Activated CD4-positive, alpha-beta memory T cell treated with anti-CD3 and anti-CD28 coated beads, Interleukin-2, amount 10 ng/mL, durations not matched to agents 7 days and 5 days (primary cell): Measurements from ENCODE around the gene SCD5. TPM values are rescaled to one million over a fixed set of nuclear protein-coding genes. Genes with fewer than 3 reads are reported as not detected.

Source experiments
- CTCF ChIA-PET: fragments of 350-600 bp; sonication (Branson Sonifier 250); formaldehyde crosslinking; loops from one replicate; lab custom pipeline; 2021; ENCODE audit warnings: antibody characterized with exemption, inconsistent platforms; lab: Charles Lee
- POLR2A ChIA-PET: fragments of 350-600 bp; sonication (Branson Sonifier 250); formaldehyde crosslinking; loops from one replicate; lab custom pipeline; 2021; ENCODE audit warnings: antibody characterized with exemption; lab: Charles Lee
- DNase-seq: peaks from one replicate; pipeline ENCODE4 v3.0.0-alpha.2; 2020
- H3K27ac Mint-ChIP-seq: one replicate; pipeline ENCODE4 v1.8.0; 2021; ENCODE audit warnings: mild to moderate bottlenecking, mixed read lengths
- H3K27me3 Mint-ChIP-seq: one replicate; pipeline ENCODE4 v1.8.0; 2021; ENCODE audit warnings: mixed read lengths
- H3K36me3 Mint-ChIP-seq: one replicate; pipeline ENCODE4 v1.8.0; 2021; ENCODE audit warnings: low read depth, mixed read lengths
- H3K4me1 Mint-ChIP-seq: one replicate; pipeline ENCODE4 v1.8.0; 2021; ENCODE audit warnings: mixed read lengths
- H3K4me3 Mint-ChIP-seq: one replicate; pipeline ENCODE4 v1.8.0; 2021; ENCODE audit warnings: mild to moderate bottlenecking, mixed read lengths
- H3K9me3 Mint-ChIP-seq: one replicate; pipeline ENCODE4 v1.8.0; 2021; ENCODE audit warnings: mixed read lengths
- total RNA-seq, 2 experiments: library from RNA; stranded (reverse); gene quantifications; one replicate each; pipeline ENCODE4 v1.2.3, GENCODE V29; 2021

SCD5 gene
- total RNA-seq, 2 experiments from 2014 or later = 0.20 to 0.45 TPM

DNA sequence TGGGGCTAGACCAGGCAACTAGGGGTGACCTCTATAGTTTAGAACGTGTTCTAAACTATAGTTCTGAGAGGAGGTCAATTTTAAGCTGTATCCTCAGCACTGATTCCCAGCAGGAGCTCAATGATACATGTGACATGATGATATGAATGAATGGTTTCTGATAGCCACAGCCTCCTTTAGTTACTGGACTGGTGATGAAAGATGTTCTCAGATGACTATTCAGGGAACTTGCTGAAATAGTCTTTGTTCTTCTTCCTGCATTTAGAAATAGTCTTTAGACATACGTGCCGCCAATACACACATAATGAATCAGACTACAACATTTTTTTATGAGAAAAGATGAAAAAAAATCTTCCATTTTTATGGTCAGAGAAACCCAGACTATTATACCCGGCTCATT, 120.5 kb downstream of the SCD5 start:
- ChIA-PET POLR2A (no interaction called here), CTCF (interaction anchor here (1.7 kb wide), 1 partner anchor 61 kb away, joined by 4 read pairs; no protein-coding TSS in a partner anchor)
- H3K4me3 Mint-ChIP-seq = no peak overlapping the region

DNA sequence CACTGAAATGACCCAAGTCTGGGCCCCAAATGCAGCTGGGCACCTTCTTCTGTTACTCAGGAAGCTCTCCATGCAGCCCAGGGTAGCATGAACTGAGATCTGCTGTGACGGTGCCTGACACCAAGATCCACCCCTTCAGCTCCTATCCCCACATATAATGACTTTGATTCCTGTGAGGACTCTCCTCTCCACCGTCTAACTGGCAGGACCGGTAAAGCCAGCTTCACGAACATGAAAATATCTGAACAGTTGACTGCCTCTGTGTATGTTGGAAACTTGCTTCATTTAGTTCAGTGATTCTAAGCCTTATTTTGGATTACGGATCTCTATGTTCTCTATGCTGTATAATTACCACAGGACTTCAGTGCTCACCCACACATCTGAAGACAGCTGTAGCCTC, 121.3 kb downstream of the SCD5 start:
- Mint-ChIP-seq H3K36me3 (no peaks in the 10 kb centered on the region), H3K27ac (no peak overlapping the region), H3K4me1 (no peaks in the 10 kb centered on the region), H3K9me3 (no peaks in the 10 kb centered on the region), H3K4me3 (no peak overlapping the region), H3K27me3 (peaks cover 20% of the 10 kb centered on the region)
- POLR2A ChIA-PET = no interaction called here
- CTCF ChIA-PET = interaction anchor here (1.7 kb wide), 1 partner anchor 61 kb away, joined by 4 read pairs; no protein-coding TSS in a partner anchor
- no peak for DNase-seq

More for the DNA sequence above, 120.5 kb downstream of the SCD5 start:
- H3K27me3 Mint-ChIP-seq = peaks cover 19% of the 10 kb centered on the region
- no peaks in the 10 kb centered on the region for H3K36me3 Mint-ChIP-seq
- no peak overlapping the region for H3K27ac Mint-ChIP-seq
- no peak for DNase-seq
- H3K4me1 Mint-ChIP-seq = no peaks in the 10 kb centered on the region
- no peaks in the 10 kb centered on the region for H3K9me3 Mint-ChIP-seq

DNA sequence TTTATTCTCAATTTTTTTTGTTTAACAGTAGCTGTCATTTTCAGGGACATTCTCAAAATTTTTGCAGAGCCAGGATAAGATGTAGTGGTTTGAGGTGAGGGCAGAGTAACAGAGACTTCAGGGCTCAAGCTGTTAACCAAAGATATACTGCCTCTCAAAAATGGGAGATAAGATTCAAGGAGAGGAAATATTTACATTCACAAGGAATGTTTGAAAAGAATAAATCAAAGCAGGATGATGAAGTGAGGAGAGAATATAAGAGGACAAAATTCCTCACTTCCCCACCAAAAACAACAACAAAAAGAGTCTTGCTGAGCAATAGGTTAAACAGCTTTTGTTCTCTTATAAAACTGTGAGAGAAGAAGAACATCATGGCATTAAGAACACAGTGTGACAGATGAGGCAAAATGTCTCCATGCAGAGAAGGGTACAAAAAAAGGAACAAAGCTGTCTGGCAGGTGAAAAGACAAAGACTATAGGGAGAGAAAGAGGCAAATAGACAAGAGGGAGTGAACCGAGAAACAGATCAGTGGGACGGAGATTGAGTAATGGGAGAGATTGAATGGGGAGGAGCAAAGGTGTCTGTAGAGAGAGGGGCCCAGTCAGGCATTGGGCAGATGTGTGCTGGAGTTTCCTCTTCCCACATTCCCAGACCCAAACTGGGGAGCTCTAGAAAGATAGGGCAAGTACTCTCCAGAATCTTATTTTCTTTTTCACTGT, 130.7 kb downstream of the SCD5 start:
- H3K27ac Mint-ChIP-seq = no peak overlapping the region
- H3K4me3 Mint-ChIP-seq = no peak overlapping the region
- no peak for DNase-seq
- no peaks in the 10 kb centered on the region for H3K9me3 Mint-ChIP-seq
- ChIA-PET POLR2A (no interaction called here), CTCF (interaction anchor here (0.6 kb wide), 1 partner anchor 1080 kb away, joined by 3 read pairs; no protein-coding TSS in a partner anchor)
- H3K36me3 Mint-ChIP-seq = no peaks in the 10 kb centered on the region
- no peaks in the 10 kb centered on the region for H3K4me1 Mint-ChIP-seq
- peaks cover 11% of the 10 kb centered on the region for H3K27me3 Mint-ChIP-seq

DNA sequence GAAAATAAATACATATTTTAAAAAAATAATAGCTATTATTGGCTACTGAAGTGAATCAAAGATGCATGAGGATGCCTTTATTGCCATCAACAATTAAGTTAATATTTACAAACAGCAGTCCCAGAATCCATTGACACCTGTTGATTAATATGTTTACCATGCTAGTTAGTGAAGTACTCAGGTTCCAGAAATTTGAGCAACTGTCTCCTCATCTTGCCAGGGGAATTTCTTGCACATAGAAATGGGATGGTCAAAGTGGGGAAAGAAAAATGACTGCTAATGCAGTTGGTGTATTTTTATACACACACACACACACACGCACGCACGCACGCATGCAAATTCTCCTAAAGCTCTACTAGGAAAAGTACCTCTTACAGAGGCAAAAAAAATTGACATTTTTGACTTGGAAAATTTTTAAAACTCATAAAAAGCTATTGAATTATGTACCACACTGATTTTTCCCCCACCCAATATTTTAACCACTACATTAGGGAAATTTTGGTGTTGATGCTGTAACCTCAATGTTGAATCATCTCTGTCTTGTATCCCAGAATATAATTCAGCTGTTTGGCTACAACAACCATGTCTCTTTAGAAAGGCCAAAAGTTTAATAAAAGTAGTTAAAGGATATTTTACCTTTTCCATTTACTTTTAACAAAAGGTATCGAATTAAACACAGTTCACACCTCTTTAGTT, 131.5 kb downstream of the SCD5 start:
- no peak overlapping the region for H3K4me3 Mint-ChIP-seq

DNA sequence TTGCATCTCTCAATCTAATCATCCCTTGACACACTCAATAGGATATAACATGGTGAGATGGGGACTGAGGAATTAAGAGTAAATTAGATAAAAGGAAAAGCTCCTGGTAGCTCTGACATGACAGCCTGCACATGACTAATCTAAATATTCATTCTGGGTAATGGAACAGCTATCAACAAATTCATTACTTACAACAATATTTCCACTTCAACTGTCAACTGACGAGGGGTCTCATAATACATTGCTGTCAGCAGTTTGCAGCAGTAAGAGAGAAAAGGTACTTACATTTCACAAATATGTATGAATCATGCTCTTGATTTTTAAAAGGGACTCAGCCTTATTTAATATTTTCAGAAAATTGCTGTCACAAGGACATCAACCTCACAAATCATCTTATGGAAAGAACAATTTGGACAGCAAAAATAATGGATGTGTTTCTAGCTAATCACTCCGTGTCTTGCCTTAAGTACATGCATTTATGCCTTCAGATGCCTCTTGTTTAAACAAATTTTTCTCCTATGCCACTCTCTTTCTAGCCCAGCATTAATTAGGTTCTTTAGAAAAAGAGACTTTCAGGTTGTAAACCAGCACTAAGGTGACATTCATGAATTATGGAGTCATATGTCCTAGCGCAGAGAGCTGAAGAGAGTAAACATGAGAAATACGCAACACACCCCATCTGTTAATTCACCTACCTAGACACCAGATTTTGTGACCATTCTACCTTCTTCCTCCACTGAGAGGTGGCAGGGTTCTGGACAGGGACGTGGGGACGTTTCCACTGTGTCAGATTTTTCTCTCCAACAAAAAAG, 137.2 kb downstream of the SCD5 start:
- peaks cover 28% of the 10 kb centered on the region for H3K27me3 Mint-ChIP-seq
- CTCF ChIA-PET = no interaction called here
- POLR2A ChIA-PET = no interaction called here
- H3K36me3 Mint-ChIP-seq = no peaks in the 10 kb centered on the region
- H3K9me3 Mint-ChIP-seq = no peaks in the 10 kb centered on the region
- no peak overlapping the region for H3K27ac Mint-ChIP-seq
- H3K4me1 Mint-ChIP-seq = no peaks in the 10 kb centered on the region
- DNase-seq = no peak
- H3K4me3 Mint-ChIP-seq = no peak overlapping the region

More for the DNA sequence above, 131.5 kb downstream of the SCD5 start:
- POLR2A ChIA-PET = no interaction called here
- Mint-ChIP-seq H3K36me3 (no peaks in the 10 kb centered on the region), H3K4me1 (no peaks in the 10 kb centered on the region), H3K9me3 (no peaks in the 10 kb centered on the region), H3K27me3 (peaks cover 11% of the 10 kb centered on the region), H3K27ac (no peak overlapping the region)
- CTCF ChIA-PET = interaction anchor here (0.6 kb wide), 1 partner anchor 1079 kb away, joined by 3 read pairs; no protein-coding TSS in a partner anchor
- no peak for DNase-seq

DNA sequence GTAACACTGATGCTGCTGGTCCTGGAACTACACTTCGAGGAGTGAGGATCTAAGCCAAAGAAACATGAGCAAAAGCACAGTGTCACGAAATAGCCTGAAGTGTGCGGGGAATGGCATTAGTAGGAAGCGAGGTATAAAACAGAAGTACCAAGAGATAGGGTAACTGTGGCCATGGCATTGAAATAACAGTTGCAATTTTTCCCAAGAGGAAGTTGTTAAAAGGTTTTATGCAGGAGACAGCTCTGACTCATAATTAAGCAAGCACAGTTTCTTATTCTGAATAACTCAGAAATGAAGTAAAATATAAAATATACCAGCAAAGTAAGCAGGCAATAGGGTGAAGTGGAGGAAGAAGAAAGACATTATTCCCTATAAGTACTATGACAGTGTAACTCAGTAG, 146.5 kb downstream of the SCD5 start:
- POLR2A ChIA-PET = no interaction called here
- H3K36me3 Mint-ChIP-seq = no peaks in the 10 kb centered on the region

DNA sequence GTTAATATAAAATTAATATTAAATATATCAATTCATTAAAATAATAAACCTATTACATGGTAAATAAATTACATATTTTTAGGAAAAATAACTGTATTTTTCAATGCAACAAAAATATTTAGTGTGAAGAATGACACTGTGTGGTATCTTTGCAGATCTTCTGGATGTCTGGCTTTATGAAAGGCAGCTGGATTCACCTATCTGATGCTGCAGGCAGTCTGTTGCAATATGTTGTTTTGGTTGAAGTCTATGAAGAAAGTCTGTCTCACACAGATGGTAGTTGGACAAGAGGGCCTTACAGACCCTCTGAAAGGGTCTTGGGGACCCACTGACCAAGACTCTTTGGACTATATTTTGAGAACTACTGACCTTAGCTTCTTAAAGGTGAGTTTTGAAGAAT, 147.7 kb downstream of the SCD5 start:
- H3K27me3 Mint-ChIP-seq = peaks cover 2% of the 10 kb centered on the region
- H3K27ac Mint-ChIP-seq = no peak overlapping the region
- H3K4me3 Mint-ChIP-seq = no peak overlapping the region
- CTCF ChIA-PET = no interaction called here
- H3K9me3 Mint-ChIP-seq = no peaks in the 10 kb centered on the region
- H3K4me1 Mint-ChIP-seq = no peaks in the 10 kb centered on the region
- no peaks in the 10 kb centered on the region for H3K36me3 Mint-ChIP-seq
- POLR2A ChIA-PET = no interaction called here
- DNase-seq = no peak

More for the DNA sequence above, 146.5 kb downstream of the SCD5 start:
- Mint-ChIP-seq H3K27ac (no peak overlapping the region), H3K27me3 (peaks cover 3% of the 10 kb centered on the region), H3K4me3 (no peak overlapping the region), H3K4me1 (no peaks in the 10 kb centered on the region), H3K9me3 (no peaks in the 10 kb centered on the region)
- CTCF ChIA-PET = no interaction called here
- no peak for DNase-seq

DNA sequence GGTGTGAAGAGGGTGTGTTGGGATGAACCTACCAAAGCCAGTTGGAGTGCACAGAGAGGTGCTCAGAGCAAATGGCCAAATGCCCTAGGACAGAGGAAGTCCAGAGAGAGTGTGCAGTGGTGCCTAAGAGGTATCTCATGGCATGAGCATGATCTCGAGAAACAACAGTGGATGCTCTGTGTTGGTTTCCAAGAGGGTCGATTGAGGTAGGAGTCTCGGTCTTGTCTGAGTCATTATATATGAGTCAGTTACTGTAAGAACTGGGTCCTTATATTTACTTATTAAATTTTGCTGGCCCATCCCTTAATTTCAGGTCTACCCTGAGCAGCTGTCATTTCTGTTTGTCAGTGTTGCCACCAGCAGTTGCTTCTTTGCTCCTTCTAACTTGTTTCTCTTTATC, 150.2 kb downstream of the SCD5 start:
- no peak overlapping the region for H3K4me3 Mint-ChIP-seq
- peaks cover 4% of the 10 kb centered on the region for H3K27me3 Mint-ChIP-seq
- ChIA-PET CTCF (no interaction called here), POLR2A (no interaction called here)
- H3K27ac Mint-ChIP-seq = no peak overlapping the region
- H3K36me3 Mint-ChIP-seq = no peaks in the 10 kb centered on the region
- no peaks in the 10 kb centered on the region for H3K4me1 Mint-ChIP-seq
- no peaks in the 10 kb centered on the region for H3K9me3 Mint-ChIP-seq
- DNase-seq = no peak

DNA sequence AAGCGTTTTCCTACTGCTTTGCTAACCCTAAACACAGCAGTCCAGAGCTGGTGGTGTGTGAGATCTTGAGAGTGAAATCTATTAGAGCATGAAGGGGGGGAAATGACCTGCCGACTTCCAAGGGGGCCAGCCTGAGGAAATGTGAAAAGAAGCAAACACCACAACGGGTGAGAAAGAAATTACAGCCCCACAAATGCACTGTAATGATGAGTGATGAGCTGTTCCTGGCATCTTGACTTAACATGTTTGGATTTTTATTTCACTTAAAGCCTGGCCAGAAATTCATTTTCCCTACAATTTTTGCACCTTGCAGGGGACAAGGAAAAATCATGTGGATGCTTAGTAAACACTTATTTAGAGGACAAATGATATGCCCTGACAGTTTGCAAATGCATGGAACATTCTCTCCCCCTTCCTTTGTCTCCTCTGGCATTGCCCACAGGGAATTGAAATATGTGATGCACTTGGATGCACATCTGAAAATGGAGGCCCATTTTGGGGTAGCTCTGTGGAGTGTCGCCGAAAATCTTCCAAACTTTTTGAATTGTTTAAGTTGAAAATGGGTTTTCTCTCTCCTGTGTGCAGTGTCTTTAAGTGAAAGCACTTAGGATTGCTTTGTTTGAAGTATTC, 152.5 kb downstream of the SCD5 start:
- ChIA-PET POLR2A (no interaction called here), CTCF (no interaction called here)
- Mint-ChIP-seq H3K27ac (no peak overlapping the region), H3K9me3 (no peaks in the 10 kb centered on the region), H3K4me1 (no peaks in the 10 kb centered on the region), H3K27me3 (peaks cover 4% of the 10 kb centered on the region), H3K4me3 (no peak overlapping the region), H3K36me3 (no peaks in the 10 kb centered on the region)
- DNase-seq = no peak

DNA sequence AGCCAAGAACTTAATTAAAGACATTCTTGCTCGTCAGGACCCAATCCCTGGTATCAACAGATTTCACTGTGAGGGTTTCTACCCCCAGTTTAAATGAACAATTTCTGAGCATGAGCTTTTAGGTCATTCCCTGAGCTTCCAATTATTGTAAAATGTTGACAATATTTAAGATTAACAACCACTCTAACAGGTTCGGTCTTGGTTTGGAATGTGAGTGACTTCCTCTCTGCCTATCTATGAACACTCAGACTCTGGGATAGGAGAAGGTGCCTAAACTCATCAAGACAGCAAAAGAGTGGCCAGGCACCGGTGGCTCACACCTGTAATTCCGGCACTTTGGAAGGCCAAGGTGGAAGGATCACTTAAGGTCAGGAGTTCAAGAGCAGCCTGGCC, 153.9 kb downstream of the SCD5 start:
- no peak for DNase-seq
- H3K4me1 Mint-ChIP-seq = no peaks in the 10 kb centered on the region
- no peak overlapping the region for H3K27ac Mint-ChIP-seq
- ChIA-PET POLR2A (no interaction called here), CTCF (no interaction called here)
- H3K36me3 Mint-ChIP-seq = no peaks in the 10 kb centered on the region
- H3K27me3 Mint-ChIP-seq = peaks cover 4% of the 10 kb centered on the region
- H3K9me3 Mint-ChIP-seq = no peaks in the 10 kb centered on the region
- H3K4me3 Mint-ChIP-seq = no peak overlapping the region

DNA sequence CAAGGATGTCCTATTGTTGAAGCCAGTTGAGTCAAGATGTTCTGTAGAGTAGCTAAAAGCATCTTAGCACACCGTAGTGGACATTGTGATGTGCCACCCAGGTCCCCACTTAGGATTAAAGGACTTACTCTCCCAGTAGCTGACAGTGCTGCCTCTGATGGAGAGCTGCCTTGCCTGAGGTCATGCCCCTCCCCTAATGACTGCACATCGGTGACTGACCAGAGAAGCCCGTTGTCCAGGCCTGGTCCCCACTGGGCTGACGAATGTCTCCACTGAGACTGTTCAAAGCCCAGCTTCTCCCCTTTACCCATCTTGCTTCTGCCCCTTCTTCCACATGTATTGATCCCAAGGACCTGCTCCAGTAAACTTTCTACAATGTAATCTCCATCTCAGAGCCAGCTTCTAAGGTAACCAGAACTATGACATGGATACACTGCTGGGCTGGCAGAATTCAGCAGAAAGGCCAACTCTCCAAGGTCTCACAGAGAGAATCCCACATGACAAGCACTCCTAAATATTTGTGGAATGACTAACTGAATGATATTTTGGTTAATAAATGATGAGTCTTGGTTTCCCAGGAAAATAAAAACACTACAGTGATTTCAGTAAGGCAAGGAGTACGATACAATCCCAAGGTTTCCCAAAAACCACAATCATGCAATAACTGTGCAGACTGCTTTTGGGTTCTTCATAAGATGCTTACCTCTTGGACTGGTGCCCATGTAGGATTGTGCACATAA, 154.4 kb downstream of the SCD5 start:
- no peak overlapping the region for H3K27ac Mint-ChIP-seq
- H3K4me3 Mint-ChIP-seq = no peak overlapping the region
- H3K9me3 Mint-ChIP-seq = no peaks in the 10 kb centered on the region
- no peaks in the 10 kb centered on the region for H3K4me1 Mint-ChIP-seq
- ChIA-PET POLR2A (no interaction called here), CTCF (no interaction called here)
- H3K36me3 Mint-ChIP-seq = no peaks in the 10 kb centered on the region
- H3K27me3 Mint-ChIP-seq = peaks cover 4% of the 10 kb centered on the region
- no peak for DNase-seq

DNA sequence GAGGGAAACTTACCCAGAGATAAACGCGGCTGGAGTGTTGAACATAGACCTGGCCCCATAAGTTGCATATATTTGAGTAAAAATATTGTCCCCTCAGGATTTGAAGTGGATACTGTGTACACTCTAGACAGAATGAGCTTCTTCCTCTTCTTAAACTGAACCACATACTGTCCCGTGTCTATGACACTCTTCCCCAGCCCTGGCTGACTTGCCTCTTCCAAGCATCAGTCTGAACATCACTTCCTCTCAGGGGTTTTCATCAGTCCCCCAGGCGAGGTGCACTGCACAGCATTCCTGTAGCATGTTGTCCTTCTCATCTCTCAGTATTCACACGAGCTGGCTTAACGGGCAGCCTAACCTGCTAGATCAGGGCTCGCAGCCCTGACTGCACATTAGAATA, 156.3 kb downstream of the SCD5 start:
- DNase-seq = no peak
- no peaks in the 10 kb centered on the region for H3K4me1 Mint-ChIP-seq
- peaks cover 2% of the 10 kb centered on the region for H3K27me3 Mint-ChIP-seq
- H3K36me3 Mint-ChIP-seq = no peaks in the 10 kb centered on the region
- no peak overlapping the region for H3K4me3 Mint-ChIP-seq
- no peaks in the 10 kb centered on the region for H3K9me3 Mint-ChIP-seq
- CTCF ChIA-PET = no interaction called here
- POLR2A ChIA-PET = no interaction called here
- H3K27ac Mint-ChIP-seq = no peak overlapping the region
